Measurements from ENCODE around the gene KRT78.

KRT78 gene

GRCh38 chr12:52837781-52838608 is 10.8 kb downstream of the KRT78 start:
- no peak for DNase-seq

DNA sequence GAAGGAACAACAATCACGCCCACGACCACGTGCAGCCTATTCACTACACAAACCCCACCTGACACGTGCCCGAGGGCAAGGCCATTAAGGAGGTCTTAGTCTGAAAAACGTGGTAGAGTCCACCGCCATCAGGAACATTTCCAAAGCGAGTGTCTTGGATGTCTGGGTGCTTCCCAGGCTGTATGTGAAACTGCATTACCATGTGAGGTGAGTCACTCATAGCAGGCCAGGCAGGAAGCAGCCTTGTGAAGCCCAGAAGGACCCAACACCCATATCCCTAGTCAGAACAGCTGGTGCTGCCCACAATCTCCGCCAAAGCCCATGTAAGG is 11.4 kb downstream of the KRT78 start:
- DNase-seq = no peak

GRCh38 chr12:52836491-52837412 is 12.0 kb downstream of the KRT78 start:
- no peak for DNase-seq

GRCh38 chr12:52836042-52836466 is 12.7 kb downstream of the KRT78 start:
- no peak for DNase-seq

GRCh38 chr12:52835271-52836041 is 13.3 kb downstream of the KRT78 start:
- DNase-seq = no peak

GRCh38 chr12:52834727-52835001 is 14.1 kb downstream of the KRT78 start:
- DNase-seq = no peak

- no peak for DNase-seq
These were observed 14.7 kb downstream of the KRT78 start, which contains the start of gene KRT79 for GRCh38 chr12:52833922-52834726. TSS of gene KRT79 (minus strand) at chr12:52834311. CDS start at chr12:52834260, 51 bp downstream.

GRCh38 chr12:52832985-52833905 is 15.5 kb downstream of the KRT78 start:
- no peak for DNase-seq

- DNase-seq = no peak
These were observed 16.3 kb downstream of the KRT78 start for GRCh38 chr12:52832451-52832850.

DNA sequence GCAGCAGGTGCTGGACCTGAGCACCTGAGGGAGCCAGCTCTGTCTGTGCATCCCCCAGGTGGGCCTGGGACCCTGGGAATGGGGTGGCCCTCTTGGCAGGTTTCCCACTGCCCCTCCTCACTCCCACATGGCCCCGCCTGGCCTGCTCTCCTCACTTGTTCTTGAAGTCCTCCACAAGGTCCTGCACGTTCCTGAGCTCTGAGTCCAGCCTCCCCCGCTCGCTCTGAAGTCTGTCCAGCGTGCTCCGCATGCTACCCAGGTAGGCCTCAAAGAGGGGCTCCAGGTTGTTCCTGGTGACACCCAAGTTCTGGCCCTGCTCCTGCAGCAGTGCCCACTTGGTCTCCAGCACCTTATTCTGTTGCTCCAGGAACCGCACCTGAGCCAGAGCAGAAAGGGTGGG is 17.5 kb downstream of the KRT78 start:
- no peak for DNase-seq

- no peak for DNase-seq
These were observed 18.6 kb downstream of the KRT78 start for GRCh38 chr12:52829986-52830770.

DNA sequence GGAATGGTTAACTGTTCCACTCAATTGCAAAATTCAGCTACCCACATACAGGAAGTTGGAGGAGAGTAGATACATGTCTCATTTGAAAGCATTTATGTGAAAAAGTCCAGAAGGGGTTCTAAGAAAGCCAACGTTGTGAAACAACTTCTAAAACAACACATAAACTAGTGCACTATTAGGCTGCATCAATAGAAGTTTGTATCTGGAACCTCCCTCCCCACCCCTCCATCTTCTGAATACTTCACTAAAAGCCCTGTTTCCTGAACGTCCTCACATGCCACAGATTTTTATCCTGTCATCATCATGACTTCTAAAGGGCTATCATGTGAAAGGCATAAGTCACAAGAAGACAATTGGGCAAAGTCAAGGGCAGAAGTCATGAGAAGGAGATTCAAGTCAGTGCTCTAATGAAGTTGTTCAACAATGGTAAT is 20.2 kb downstream of the KRT78 start:
- no peak for DNase-seq

DNA sequence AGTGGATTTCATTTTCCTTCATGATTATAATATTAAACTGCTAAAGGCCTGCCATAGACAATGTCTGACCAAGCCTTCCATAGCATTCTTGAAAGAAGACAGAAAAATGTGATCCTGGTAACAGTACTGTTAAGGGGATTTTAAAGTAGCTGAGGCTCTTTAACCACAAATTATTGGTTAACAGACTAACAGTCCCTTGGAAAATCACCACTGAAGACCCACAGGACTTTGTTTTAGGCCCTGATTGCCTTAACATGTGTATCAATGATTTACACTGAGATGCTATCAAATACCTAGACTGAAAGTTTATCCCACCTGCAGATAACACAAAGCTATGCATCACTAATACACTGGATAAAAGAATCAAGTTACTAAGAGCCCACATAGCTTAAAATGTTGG is 20.6 kb downstream of the KRT78 start:
- DNase-seq = no peak

- DNase-seq = no peak
These were observed 21.2 kb downstream of the KRT78 start for GRCh38 chr12:52827499-52828090.

DNA sequence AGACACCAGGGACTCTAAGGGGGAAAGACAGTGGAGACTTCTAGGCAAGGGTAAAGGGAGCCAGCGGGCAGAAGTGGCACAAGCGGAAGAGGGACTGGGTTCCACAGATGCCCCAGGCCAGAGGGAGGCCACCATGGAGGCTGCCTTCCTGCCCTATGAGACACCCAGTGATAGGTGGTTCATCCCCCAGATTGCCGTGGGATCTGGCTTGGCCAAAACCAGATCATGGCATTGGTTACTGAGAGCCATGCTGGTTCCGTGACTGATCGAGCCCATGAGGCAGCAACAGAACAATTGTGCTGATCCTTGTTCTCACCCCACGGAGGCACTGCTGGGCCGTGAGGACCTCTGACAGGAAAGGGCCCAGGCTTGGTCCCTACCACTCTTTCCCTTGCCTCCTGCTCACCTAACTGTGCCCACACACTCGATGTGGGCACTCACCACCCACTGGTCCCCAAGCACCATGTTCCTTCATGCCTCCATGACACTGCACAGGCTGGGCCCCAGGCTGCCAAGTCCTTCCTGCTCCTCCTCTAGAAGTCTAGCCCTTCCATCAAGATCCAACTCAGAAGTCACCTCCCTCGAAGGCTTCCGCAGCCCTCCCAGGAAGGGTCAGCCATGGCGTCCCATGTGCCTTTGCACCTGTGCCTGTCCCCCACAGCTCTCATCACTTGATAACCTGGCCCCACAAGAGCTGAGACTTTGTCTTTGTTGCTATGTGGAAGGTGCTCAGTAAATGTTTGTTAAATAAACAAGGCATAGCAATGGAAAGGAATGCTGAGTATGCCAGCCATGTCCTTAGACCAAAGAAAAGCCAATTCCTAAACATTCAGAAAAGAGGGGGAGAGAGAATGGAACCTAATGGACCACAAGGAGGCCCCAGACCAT is 21.9 kb downstream of the KRT78 start:
- no peak for DNase-seq

- no peak for DNase-seq
These were observed 22.8 kb downstream of the KRT78 start for GRCh38 chr12:52825961-52826360.

GRCh38 chr12:52824741-52825410 is 23.9 kb downstream of the KRT78 start:
- no peak for DNase-seq

GRCh38 chr12:52823761-52824450 is 24.9 kb downstream of the KRT78 start:
- no peak for DNase-seq
